Prostate gland (tissue), 2 donors: ENCODE results near the gene SPINT3.

ENCODE experiments used
- POLR2AphosphoS5 ChIP-seq: sonication (generic); formaldehyde crosslinking; IDR thresholded peaks from one replicate; pipeline ENCODE4 v1.6.1; 2017; ENCODE audit warnings: antibody characterized with exemption
- TF ChIP-seq, protein P1 (sequence below), 4 experiments: fragments of 200-600 bp in 2 of 4; fragments of 450-650 bp in 2 of 4; sonication (generic) in 2 of 4; IDR thresholded peaks; 1 replicate in 3 of 4; 2 replicates in 1 of 4; pipeline ENCODE4 v1.5.1; 2016 to 2019; ENCODE audit warnings: antibody characterized with exemption in 4 of 4, mild to moderate bottlenecking in 2 of 4, moderate library complexity in 2 of 4

DNA sequence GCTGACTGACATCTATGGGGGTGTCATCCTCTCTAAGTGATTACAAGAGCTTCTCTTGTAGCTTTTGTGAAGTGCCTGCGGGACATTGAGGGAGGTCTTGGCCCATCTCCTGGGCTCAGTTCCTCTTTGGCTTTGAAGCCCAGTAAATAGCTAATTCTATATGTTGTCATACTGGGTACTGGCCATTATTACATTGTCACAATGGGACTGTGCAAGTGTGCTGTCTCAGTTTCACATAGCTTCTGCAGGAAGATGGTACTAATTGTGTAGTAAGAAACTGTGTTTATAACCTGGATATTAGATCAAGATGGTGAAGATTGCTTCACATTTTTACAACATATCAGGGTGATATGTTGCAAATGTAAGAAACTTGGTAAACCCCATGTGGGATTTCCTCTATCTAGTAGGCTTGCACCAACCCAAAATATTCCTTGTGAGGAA is 19.9 kb downstream of the SPINT3 start:
- TF ChIP-seq POLR2AphosphoS5, result no peak
- TF ChIP-seq, protein P1, sequence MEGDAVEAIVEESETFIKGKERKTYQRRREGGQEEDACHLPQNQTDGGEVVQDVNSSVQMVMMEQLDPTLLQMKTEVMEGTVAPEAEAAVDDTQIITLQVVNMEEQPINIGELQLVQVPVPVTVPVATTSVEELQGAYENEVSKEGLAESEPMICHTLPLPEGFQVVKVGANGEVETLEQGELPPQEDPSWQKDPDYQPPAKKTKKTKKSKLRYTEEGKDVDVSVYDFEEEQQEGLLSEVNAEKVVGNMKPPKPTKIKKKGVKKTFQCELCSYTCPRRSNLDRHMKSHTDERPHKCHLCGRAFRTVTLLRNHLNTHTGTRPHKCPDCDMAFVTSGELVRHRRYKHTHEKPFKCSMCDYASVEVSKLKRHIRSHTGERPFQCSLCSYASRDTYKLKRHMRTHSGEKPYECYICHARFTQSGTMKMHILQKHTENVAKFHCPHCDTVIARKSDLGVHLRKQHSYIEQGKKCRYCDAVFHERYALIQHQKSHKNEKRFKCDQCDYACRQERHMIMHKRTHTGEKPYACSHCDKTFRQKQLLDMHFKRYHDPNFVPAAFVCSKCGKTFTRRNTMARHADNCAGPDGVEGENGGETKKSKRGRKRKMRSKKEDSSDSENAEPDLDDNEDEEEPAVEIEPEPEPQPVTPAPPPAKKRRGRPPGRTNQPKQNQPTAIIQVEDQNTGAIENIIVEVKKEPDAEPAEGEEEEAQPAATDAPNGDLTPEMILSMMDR (IDR thresholded peaks at IDR 0.05), result no peak
